ENCODE results near the gene MS4A1. TPM values are rescaled to one million over a fixed set of nuclear protein-coding genes. Genes with fewer than 3 reads are reported as not detected.

MS4A1 gene
- total RNA-seq (ENCODE audit: low replicate concordance): not detected in 2 replicates

DNA sequence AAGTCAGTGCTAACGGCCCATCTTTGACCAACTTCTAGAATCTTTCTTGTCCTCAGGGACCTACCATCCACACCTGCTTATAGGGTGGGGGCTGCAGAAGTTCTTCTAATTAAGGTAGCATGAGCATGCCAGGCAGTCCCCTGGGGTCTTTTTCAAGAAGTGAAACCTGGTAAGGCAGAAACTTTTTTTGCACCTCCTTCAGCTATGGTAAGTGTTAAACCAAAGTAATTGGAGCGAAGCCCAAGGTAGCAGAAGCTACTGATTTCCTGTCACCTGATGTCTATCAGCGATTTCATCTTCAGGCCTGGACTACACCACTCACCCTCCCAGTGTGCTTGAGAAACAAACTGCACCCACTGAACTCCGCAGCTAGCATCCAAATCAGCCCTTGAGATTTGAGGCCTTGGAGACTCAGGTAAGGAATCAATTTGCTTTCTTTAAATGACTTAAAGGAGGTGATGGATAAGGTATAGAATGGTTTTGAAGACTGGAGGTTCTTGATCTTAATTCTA is at the start of gene MS4A1:
Gene MS4A1 (plus strand): TSS at position 317 of the 512 bp plus-strand sequence. CDS start 6,528 bp downstream, outside the sequence.

DNA sequence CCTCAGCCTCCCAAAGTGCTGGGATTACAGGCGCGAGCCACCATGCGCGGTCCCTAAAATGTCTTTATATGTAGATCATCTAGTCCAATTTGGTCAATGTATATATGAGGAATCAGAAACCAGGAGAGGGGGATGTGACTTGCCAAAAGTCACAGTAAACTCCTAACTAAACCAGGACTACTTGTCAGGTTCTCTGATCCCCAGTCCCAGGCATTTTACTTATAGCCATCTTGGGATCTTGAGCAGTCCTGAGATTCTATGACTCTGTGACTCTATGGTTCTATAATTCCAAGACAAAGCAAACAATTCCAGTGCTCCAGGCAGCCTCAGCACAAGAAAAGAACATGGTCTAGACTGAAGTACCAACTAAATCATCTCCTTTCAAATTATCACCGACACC is 26.4 kb upstream of the MS4A1 start, which contains the start of gene MS4A5:
Gene MS4A5 (plus strand): TSS at position 301 of the 400 bp plus-strand sequence. CDS start 103 bp downstream, outside the sequence.

DNA sequence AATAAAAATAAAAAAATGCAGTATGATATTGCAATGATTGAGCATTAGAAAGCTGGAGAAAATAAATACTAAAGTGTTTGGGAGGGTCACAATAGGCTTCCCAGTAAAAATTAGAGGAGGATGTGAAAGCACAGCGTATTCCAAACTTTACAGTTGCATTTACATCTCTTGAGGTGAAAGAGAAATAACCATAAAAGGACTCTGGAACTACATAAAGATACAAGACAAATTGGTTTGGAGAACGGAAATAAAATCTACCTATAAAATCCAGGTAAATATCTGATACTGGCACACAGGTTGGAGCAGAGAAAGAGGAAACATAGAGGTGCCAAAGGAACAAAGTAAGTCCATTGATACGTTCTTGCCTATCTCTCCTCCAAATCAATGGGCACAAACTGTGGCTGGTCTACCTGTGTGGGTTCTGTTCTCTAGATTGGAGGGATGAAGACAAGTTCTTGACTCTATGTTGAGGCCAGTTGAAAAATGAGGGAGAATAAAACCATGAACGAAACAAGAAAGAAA is 36.9 kb downstream of the MS4A1 start, which contains the start of gene MS4A12:
Gene MS4A12 (plus strand): TSS at position 291 of the 522 bp plus-strand sequence. CDS start 4,541 bp downstream, outside the sequence.

DNA sequence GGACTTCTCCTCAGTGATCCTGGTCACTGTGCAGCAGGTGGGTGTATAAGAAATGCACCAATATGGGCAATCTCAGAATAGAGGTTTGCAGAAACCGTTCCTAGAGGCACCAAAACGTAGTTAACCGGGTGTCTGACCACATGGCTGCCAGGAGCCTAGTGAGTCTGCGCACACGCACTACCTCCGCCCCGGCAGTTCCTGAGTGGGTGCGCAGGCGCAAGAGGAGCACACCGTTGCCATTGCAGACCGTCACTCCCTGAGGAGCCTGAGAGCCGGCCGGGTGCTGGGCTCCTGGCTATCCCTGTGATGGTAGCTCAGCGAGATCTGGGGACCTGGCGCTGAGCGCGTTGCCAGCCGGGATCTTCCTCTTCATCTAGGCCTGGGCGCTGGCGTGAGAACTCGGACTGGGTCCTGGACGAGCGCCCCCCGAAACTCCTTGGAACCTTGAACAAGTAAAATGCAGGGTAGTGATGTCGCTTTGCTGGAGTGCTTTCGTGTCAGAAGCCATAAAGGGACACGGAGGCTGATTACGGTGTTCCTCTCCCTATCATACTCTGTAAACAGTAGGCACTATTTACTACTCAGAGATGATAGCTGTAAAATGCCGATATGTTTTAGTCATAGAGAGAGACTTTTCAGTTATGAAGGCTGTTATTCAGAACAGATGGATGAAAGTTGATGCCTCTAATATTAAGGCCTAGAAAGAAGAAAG is 59.7 kb downstream of the MS4A1 start, which contains the start of gene MS4A13:
Gene MS4A13 (plus strand): TSS at position 249 of the 712 bp plus-strand sequence. CDS start 2,692 bp downstream, outside the sequence.

Other genes with a start within 250 kb of the MS4A1 start
- gene MS4A4E, start 212.7 kb upstream of the MS4A1 start, total RNA-seq (ENCODE audit: low replicate concordance): not detected in 2 replicates
- not detected in 2 replicates for gene MS4A4A, start 175.2 kb upstream of the MS4A1 start, total RNA-seq (ENCODE audit: low replicate concordance)
- gene MS4A6E, start 128.6 kb upstream of the MS4A1 start, total RNA-seq (ENCODE audit: low replicate concordance): not detected in 2 replicates
- gene MS4A7, start 77.3 kb upstream of the MS4A1 start, total RNA-seq (ENCODE audit: low replicate concordance): not detected in 2 replicates
- gene MS4A14, start 59.4 kb upstream of the MS4A1 start, total RNA-seq (ENCODE audit: low replicate concordance): not detected in 2 replicates
- gene MS4A5, start 26.3 kb upstream of the MS4A1 start, total RNA-seq (ENCODE audit: low replicate concordance): not detected in 2 replicates
- gene MS4A12, start 36.9 kb downstream of the MS4A1 start, total RNA-seq (ENCODE audit: low replicate concordance): not detected in 2 replicates
- gene MS4A13, start 59.5 kb downstream of the MS4A1 start, total RNA-seq (ENCODE audit: low replicate concordance): not detected in 2 replicates
- not detected in 2 replicates for gene MS4A8, start 243.8 kb downstream of the MS4A1 start, total RNA-seq (ENCODE audit: low replicate concordance)